ENCODE results near the gene PRUNE2.
"Not testable (repeated sequence)": the region's sequence is repeated elsewhere in the genome, so short reads cannot be mapped to it uniquely, and the experiment has no call there.

Gene PRUNE2

DNA sequence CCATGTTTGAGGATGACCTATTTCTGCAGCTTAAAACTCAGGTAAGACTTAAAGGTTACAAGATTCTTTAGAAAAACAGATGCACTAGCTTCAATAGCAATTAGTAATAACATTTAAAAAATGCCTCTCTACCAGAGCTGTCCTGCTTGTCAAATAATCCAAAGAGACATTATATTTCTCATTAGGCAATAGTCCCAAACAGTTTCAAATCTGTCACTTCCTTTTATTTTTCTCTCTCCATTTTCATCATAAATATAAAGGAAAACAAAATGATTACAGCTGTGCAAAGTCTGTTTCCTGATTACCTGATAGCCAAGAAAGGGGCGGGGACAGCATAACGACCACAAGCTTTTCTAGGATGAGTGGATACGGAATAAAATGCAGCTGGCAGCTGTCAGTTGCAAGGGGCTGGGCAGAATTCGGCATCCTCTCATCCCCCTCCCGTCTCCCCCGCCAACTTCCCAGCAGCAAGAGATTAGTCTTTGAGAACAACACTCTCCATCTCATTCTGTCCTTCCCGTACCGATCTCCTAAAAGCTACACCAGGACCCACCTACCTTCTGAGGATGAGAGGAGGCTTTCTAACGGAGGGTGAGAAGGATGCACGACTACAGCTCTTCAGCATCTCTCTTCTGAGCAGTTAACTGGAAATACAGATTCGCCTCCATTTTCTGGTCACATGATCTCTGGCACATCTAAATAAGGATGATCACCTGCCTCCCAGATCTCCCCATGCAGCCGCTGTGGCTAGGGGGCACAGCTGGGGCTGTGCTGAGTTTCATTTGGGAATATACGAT is 214.2 kb downstream of the PRUNE2 start:
- peak; percentile 74 for DNase-seq

DNA sequence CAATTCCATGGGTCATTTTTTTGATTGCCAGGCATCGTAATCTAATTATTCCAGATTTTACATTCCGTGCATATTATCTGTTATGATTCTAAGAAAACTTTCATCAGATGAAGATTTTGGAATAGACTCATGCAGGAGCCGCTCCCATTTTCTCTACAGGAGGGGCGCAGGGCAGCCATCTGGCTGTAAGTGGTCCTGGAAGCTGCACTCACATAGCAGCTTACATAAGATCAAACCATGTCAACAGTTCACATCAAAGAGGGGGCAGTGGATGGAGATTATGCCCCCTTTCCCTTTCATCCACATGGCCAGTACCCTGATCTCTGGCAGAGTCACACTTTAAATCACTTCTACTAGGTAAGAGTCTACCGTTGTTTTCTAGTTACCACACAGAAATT is 214.9 kb downstream of the PRUNE2 start:
- DNase-seq: no peak

DNA sequence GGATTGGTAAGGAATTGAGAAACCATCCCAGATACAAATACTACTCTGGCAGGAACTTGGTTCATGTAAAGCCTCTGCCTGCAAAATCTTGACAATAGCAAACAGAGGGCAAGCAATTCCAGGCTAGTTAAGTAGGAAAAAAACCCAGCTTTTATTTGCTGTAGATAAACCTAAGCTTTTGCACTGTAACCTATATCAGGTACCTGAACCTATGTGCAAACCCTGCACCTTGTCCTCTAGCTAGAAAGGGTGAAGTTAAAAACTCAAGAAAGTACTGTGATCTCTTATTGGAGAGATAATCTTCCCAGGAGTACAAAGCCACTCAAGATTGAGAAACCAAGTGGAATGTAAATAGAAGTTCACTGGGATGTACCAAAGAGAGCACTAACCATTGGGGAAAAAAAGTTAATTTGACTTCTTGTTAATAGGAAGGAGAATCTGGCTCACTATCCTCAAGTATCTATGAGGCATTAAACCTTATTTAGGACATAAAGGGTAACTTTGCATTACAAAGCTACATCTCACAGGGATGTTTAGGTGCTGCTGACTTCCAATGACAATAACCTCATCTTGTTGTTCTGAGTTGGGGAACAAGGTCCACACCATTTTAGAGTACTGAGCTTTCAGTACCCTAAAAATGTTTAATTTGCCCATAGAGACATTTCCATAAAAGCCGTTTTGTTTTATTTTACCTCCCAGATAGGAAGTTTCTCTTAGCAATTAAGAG is 215.5 kb downstream of the PRUNE2 start:
- no peak for DNase-seq

DNA sequence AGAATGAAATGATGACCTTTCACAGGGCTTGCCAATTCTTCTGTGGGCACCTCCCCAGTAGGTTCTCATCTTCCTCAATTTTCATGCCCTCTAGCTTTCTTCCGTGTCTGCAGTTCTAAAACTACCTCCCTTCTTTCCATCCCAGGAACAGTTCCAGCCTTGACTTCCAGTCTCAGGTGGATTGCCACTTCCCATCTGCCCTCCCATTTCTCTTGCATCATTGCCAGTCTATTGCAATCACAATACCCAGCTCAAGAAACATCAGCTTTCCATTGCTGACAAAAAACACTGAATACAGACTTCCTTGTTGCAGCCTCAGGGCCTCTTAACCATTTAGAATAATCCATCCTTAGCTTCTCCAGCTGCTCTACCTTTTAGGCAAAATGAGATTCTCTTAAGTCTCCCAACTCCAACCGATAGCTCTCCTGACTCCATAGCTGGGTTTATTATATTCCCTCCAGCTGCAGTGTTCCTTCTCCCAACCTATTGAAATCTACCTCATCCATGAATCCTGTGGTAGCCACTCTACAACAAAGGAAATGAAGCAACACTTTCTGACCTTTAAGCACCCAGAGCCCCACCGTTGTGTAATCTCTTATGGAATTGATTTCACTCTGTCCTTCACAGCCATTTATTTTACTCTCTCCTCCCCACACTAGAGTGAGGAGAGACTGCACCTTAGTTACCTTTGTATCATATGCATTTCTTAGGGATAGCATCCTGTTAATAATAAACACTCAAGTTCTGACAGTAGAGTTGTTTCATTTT is 217.3 kb downstream of the PRUNE2 start:
- no peak for DNase-seq

DNA sequence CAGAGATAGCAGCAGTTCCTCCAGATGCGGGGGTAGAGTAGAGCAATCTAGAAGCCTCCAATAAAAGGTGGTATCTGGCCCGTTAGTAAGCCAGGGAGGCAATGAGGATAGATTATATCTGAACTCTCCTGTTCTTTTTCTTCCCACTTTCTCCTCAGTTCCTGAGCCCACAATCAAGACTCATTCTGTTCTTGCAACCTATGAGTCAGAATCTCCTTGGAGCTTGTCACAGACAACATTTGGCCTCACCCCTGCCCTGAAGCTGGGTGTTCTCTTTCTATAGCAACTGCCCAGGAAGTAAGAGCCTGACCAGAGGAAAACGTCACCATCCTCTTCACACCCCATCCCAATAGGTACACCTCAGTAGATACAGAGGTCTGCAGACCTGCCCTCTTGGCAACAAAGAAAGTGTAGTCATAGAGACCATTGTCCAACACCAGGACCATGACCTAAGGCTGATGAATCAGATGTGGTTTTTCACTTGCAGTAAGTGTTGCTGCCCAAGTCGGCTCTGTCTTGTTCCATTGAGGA is 218.0 kb downstream of the PRUNE2 start:
- no peak for DNase-seq

DNA sequence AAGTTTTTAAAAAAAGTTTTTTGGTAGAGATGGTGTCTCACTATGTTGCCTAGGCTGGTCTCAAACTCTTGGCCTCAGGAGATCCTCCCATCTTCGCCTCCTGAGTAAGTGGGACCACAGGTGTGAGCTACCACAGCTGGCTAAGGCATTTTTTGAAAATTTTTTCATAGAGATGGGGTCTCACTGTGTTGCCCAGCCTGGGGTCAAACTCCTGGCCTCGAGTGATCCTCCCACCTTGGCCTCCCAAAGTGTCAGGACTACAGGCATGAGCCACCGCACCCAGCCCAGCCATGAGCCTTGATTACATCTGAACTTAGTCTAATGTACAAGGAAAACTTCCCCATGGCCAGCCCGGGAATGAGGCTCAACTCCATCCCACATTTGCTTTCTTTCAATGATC is 219.2 kb downstream of the PRUNE2 start:
- DNase-seq: no peak

DNA sequence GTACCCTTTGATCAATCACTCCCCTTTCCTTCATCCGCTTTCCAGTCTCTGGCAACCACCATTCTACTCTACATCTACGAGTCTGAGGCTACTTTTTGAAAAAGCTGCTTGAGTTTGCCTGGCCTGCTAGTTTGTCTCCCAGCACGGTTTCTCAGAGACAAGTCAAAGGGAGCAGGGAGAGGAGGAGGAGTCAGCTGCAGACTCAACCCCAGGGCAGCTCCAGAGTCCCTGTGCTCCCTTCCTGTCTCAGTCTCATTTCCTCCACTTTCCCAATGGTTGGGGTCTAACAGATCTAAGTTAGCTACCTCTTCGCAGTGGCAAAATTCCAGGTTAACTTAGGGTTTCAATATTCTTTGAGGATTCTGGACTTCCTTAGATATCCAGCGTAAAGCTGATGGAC is 221.7 kb downstream of the PRUNE2 start:
- no peak for DNase-seq

DNA sequence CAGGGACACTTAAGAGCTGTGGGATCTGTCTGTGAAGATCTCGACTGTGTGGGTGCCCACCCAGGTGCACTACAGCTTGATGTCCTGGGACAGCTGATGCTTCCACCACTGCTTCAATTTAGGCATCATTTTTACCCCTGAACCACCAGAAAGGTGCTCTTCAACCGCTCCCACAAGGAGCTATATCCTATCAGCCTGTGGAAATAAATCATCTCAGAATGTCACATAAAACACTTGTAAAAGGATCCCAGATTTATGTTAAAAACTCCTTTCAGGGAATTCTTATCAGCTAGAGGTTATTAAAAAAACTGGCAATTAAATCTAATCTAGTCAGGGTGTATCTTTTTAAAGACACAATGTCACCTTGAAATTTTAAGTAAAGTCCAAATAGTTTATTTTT is 224.4 kb downstream of the PRUNE2 start:
- no peak for DNase-seq

DNA sequence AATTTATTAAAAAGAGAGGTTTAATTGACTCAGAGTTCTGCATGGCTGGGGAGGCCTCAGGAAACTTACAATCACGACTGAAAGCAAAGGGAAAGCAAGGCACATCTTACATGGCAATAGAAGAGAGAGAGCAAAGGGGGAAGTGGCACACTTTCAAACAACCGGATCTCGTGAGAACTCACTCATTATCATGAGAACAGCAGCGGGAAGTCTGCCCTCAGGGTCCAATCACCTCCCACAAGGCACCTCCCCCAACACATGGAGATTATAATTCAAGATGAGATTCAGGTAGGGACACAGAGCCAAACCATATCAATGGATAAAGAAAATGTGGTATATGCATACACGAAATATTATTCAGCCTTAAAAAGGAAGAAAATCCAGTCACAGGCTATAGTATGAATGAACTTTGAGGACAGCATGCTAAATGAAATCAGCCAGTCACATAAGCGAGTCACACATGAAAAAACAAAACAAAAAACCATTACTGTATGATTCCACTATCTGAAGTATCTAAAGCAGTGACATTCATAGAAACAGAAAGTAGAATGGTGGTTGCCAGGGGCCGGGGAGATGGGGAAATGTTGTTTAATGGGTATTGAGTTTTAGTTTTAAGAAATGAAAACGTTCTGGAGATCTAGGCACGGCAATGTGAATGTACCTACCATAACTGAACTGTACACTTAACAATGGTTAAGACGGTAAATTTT is 225.0 kb downstream of the PRUNE2 start:
- no peak for DNase-seq

DNA sequence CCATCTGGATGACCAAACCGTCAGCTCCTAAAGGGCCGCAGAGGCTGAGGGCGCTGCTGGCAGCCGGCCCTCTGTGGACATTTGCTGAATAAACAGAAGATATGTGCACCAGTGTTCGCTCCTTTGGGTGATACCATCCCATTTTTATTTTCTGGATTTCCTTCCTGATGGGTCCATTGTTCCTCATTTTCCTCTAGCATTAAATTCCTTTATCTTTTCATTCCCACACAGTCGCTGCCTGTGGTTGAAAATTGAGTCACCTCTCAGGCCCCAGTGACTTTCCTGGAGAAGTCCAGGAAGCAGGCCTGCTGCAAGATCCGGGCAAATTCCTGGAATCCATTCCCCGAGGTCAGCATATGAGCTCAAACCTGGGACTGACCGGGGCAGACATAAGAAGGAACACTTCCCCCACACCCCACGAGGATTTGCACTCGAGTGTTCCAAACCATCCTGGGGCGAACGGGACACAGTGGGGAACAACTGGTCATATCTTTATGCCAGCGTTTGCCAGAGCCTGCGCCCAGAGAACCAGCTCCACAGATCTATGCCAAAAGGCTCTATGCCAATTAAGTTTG is 228.3 kb downstream of the PRUNE2 start:
- no peak for DNase-seq

DNA sequence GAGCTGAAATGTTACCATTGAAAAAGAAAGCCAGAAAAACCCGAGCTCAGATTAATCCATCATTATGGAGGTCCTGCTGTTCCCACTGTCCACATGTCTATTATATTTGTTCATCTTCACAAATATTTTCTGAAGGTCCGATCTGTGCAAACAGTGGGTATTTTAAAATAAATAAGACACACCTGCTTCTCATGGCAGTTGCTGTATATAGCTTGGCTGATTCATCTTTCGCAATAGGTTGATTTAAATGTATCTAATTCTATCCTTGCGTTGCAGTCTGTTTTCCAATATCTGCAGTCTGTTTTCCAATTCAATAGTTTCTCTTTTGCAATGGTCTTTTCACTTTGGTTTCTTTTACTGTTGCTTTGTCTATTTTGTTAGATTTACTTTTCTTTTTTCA is 229.1 kb downstream of the PRUNE2 start:
- DNase-seq: no peak

DNA sequence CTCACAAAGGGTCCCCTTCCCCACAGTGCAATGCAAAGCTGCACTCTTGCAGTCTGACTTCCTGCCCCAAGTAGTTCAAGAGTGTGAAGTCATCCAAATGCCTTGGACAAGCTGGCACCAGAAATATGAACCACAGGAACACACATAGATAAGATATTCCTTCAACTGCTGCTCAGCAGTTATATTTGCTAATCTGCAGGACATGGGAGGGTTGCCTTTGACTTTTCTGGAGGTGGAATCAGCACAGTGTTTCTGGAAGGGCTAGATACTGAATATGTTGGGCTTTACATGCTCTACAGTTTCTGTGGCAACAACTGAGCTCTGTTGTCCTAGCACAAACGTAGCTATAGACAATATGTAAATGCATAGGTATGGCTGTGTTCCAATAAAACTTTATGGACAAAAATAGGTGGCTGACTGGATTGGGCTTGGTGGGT is 238.4 kb downstream of the PRUNE2 start:
- no peak for DNase-seq

DNA sequence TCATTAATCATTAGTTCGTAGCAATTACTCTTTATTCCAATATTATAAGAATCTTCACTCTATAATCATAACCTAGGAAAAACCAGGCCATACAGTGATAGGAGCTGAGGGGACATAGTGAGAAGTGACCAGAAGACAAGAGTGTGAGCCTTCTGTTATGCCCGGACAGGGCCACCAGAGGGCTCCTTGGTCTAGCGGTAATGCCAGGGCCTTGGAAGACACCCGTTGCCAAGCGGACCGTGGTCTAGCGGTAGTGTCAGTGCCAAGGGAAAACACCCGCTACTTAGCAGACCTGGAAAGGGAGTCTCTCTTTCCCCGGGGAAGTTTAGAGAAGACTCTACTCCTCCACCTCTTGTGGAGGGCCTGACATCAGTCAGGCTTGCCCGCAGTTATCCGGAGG is 239.9 kb downstream of the PRUNE2 start:
- DNase-seq: not testable (repeated sequence)

DNA sequence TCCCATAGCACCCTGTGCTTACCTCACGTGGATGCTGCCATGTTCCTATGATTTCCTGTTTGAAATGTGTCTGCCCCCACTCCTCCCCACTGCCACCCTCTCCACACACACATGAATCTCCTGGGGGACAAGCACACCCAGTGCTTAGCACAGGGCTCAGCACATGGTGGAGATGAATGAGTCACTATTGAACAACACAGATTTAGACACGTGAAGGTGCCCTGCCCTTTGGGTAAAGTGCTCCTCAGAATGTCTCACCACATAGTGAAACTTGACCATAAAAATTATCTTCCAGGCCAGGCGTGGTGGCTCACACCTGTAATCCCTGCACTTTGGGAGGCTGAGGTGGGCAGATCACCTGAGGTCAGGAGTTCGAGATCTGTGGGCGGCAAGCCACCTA is 240.5 kb downstream of the PRUNE2 start:
- DNase-seq: no peak

DNA sequence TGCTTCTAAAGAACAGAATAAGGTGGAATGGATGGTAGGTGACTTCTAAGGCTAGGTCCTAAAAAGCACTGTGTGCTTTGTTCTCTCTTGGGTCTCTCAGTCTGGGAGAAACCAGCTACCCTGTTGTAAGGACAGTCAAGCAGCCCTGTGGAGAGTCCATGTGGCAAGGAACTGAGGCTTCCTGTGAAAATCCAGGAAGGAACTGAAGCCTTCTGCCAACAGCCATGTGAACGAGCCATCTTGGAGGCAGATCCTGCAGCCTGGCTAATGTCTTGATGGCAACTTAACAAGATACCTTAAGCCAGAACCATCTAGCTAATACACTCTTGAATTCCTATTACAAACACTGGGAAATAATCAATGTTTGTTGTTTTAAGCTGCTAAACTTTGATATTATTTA is 241.8 kb downstream of the PRUNE2 start:
- DNase-seq: no peak

DNA sequence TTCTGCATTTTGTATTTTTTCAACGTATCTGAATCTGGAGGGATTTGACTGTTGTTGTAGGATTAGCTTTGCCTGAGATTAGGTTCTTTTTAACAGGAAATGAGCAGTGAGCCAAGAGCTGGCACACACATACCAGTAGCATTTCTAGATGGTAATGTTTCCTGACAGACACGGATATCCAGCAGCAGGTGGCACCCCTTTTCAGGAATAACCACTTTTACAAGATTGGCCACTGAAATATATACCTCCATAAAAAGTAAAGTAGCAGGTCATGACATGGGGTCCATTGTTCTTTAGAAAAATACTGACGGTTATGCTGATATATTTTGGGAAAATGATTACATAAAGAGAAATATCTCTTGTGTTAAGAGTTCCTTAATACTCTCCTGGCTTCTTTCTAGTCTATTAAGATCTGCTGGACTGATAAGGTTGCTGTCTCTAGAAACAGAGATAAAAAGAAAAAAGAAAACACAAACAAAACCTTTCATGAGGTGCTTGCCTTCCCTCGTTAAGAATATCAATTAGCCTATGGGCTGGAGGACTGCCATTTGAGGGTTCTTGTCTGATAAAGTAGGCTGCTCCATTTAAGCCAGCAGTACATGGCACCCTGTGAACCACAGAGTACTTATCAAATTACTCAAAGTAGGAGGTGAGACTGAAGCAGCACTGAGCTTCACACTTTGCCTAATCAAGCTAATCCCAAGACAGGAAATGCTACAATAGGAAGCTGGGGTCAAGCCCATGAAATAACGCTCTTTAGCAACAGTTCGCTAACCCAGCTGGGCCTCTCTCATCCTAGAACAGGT is 243.2 kb downstream of the PRUNE2 start:
- peak; percentile 57 for DNase-seq

DNA sequence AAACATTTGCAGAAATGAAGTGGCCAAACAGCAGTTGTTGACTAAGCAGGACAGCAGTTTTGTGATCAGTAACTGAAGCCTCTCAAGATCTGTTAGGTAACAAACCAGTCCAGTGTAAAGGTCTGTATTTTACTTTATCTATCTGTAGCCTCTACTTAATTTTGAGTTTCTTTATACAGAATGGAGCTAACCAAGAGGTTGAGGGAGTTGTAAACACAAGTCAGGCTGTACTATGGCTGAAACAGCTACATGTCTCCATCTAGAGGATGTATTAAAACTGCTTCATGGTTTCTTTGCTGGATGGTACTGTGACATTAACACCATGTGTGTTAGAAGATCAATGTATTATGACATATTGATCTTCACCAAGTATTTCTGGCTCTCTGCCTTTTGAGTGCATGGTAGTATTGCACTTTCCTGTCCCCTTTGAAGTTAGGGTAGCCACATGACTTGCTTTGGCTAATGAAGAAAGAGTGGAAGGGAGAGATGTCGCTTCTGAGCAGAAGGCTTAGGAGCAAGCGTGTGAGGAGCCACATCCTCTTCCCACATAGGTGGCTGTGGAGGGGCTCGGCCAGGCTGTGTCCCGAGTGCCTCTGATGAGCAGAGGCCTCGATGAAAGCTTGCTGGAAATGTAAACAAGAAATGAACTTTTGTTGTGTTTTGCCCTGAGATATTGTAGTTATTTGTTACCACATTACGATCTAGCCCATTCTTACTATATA is 247.2 kb downstream of the PRUNE2 start:
- no peak for DNase-seq

DNA sequence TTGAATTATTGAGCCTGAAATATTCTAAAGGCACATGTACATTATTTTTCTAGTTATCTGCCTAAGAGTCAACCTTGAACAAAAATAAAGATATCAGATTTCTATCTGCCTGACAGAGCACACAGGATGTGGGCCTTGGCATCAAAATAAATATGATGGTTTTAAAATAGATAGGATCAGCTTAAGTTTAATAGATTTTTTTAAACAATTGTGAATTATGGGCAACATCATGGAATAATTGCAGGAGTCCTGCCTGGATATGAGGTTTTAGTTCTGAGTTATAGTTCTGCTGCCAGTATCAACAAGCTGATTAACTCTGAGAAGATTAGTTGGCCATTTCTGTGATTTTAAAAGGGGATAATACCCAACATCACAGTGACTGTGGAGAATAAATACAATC is 248.6 kb downstream of the PRUNE2 start:
- DNase-seq: no peak

DNA sequence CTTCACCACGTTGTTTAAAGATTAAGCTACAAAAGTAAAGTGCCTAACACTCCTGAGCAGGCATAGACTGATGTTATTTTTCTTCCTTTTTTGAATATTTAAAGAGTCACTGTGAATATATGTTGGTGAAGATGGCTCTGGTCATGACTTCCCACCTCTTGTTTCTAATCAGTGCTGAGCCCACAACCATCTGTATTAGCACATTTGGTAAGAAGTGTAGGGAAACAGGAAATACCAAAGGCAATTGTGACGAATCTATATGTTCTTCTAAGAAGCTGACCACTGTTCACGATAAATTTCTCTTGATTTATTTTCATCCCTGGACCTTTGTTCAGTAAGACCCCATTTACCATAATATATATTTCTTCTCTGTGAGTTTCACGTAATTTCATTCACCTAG is 249.9 kb downstream of the PRUNE2 start:
- no peak for DNase-seq

DNA sequence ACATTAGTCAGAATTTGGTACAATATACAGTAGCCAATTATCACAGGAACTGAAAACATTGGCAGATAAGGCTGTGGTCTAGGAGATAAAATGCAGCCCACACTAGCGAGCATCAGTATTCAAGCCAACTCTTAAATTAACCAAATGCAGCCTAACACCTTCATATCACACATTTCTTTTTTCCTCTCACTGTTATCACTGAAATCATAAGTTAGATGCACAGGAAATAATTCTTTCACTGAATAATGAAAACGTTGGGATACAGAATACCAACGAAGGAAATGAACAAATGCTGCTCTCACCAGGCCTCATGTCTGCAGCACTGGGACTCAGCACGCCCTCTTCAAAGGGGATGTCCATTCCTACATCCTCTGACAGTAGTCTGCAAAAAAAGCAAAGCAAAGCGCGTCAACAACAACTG is 250.8 kb downstream of the PRUNE2 start:
- no peak for DNase-seq

DNA sequence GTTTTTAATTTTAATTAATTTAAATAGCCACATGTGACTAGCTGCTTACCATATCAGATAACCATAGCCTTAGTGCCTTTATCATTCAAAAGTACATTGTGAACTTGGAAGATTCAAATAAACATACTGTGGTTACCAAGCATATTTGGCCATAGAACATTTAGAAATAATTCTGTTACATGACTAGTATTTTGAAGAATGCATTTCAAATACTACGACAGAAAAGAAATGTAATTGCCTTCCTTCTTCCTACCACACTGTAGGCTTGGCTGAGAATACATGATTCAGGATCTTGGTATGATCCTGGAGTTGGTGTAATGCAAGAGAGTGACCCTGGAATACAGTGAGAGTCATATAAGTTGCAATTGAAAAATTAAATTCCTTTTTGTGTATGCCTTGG is 251.3 kb downstream of the PRUNE2 start:
- no peak for DNase-seq
